Endothelial cell of umbilical vein (primary cell): ENCODE results near the gene MAG. TPM values are rescaled to one million over a fixed set of nuclear protein-coding genes. Genes with fewer than 3 reads are reported as not detected.
"Not testable (repeated sequence)": the region's sequence is repeated elsewhere in the genome, so short reads cannot be mapped to it uniquely, and the experiment has no call there.

Experiments used
- BruUV-seq: library from RNA; stranded (reverse); fragments of 400-500 nt; replicated peaks from 2 replicates; lab custom pipeline; 2021; lab: Mats Ljungman, UMichigan
- CTCF ChIA-PET: fragments of 300-600, 350-600 bp; sonication (Branson Sonifier 250); formaldehyde crosslinking; loops from one replicate; lab custom pipeline; 2021; ENCODE audit warnings: antibody characterized with exemption, inconsistent platforms; lab: Charles Lee
- POLR2A ChIA-PET: fragments of 300-600, 350-600 bp; sonication (Branson Sonifier 250); formaldehyde crosslinking; loops from one replicate; lab custom pipeline; 2021; ENCODE audit warnings: antibody characterized with exemption, inconsistent platforms; lab: Charles Lee
- DNase-seq: peaks from one replicate; pipeline ENCODE4 v3.0.0-alpha.2; 2011; ENCODE audit warnings: low read depth, low spot score
- FAIRE-seq: peaks from 2 replicates; lab custom pipeline; 2011; peaks lifted over from hg19 to GRCh38; lab: Jason Lieb, UNC
- H2AFZ ChIP-seq: 2 replicates; pipeline ENCODE4 v1.6.0; 2012; ENCODE audit warnings: low read depth, low read length, control low read depth, inconsistent platforms
- H3K27ac ChIP-seq: 2 replicates; pipeline ENCODE4 v1.5.1; 2011; ENCODE audit warnings: low read depth, mild to moderate bottlenecking, control low read depth, low read length, moderate library complexity; ENCODE audit not compliant: insufficient read depth
- H3K27me3 ChIP-seq, 2 experiments: 2 replicates each; pipeline versions ENCODE4 v1.6.0 to v1.6.1; 2011; ENCODE audit warnings: low read length in 2 of 2, mixed read lengths in 1 of 2; ENCODE audit not compliant: control insufficient read depth in 2 of 2, insufficient read depth in 2 of 2
- H3K36me3 ChIP-seq, 2 experiments: 2 replicates in 1 of 2; 3 replicates in 1 of 2; pipeline ENCODE4 v1.5.1; 2011; ENCODE audit warnings: low read length in 2 of 2, mild to moderate bottlenecking in 1 of 2, moderate library complexity in 1 of 2; ENCODE audit not compliant: control insufficient read depth in 2 of 2, insufficient read depth in 2 of 2; ENCODE audit errors: extremely low read depth in 1 of 2
- H3K4me1 ChIP-seq: 3 replicates; pipeline ENCODE4 v1.5.1; 2011; ENCODE audit warnings: mild to moderate bottlenecking, low read length; ENCODE audit not compliant: control insufficient read depth, insufficient read depth; ENCODE audit errors: extremely low read depth
- H3K4me2 ChIP-seq: 2 replicates; pipeline ENCODE4 v1.6.1; 2011; ENCODE audit warnings: low read length, control low read depth, mixed read lengths; ENCODE audit not compliant: insufficient read depth
- H3K4me3 ChIP-seq, 3 experiments: fragments of 200-600 bp in 1 of 3; sonication (generic), shearing (Covaris generic) in 1 of 3; replicated peaks in 1 of 3; 2 replicates each; pipeline ENCODE4 v1.5.1; 2011 to 2016; ENCODE audit warnings: control low read depth in 3 of 3, low read length in 3 of 3, mild to moderate bottlenecking in 2 of 3, inconsistent platforms in 1 of 3, low read depth in 1 of 3, moderate library complexity in 1 of 3; ENCODE audit not compliant: insufficient read depth in 1 of 3
- H3K79me2 ChIP-seq: 2 replicates; pipeline ENCODE4 v1.6.0; 2012; ENCODE audit warnings: low read length, inconsistent platforms; ENCODE audit not compliant: control insufficient read depth, insufficient read depth
- H3K9ac ChIP-seq: replicated peaks from 2 replicates; pipeline ENCODE3; 2011; ENCODE audit warnings: low read length, control low read depth; ENCODE audit not compliant: insufficient read depth; ENCODE audit errors: extremely low read depth
- H3K9me1 ChIP-seq: replicated peaks from 3 replicates; pipeline ENCODE4 v1.6.0; 2011; ENCODE audit warnings: mild to moderate bottlenecking, low read length; ENCODE audit not compliant: control insufficient read depth, insufficient read depth; ENCODE audit errors: extremely low read depth
- H3K9me3 ChIP-seq: replicated peaks from 2 replicates; pipeline ENCODE4 v1.5.1; 2012; ENCODE audit warnings: low read length, inconsistent platforms; ENCODE audit not compliant: control insufficient read depth, insufficient read depth
- H4K20me1 ChIP-seq: replicated peaks from 2 replicates; pipeline ENCODE3; 2011; ENCODE audit warnings: mild to moderate bottlenecking, low read length; ENCODE audit not compliant: control insufficient read depth, insufficient read depth; ENCODE audit errors: extremely low read depth
- EZH2 ChIP-seq: IDR thresholded peaks from 2 replicates; pipeline ENCODE4 v1.6.1; 2012; ENCODE audit warnings: borderline replicate concordance, low read depth, mild to moderate bottlenecking, moderate library complexity, low read length, inconsistent platforms; ENCODE audit not compliant: severe bottlenecking
- FOS ChIP-seq: IDR thresholded peaks from 2 replicates; pipeline ENCODE4 v1.6.1; 2011; ENCODE audit warnings: mild to moderate bottlenecking, low read length, moderate library complexity, borderline replicate concordance; ENCODE audit not compliant: insufficient read depth
- GATA2 ChIP-seq: IDR thresholded peaks from 2 replicates; pipeline ENCODE4 v1.7.0; 2011; ENCODE audit warnings: low read depth, mild to moderate bottlenecking, moderate library complexity, mixed read lengths, low read length; ENCODE audit not compliant: insufficient read length, insufficient read depth
- JUN ChIP-seq: IDR thresholded peaks from 2 replicates; pipeline ENCODE4 v1.6.1; 2011; ENCODE audit warnings: borderline replicate concordance, low read depth; ENCODE audit not compliant: insufficient read length, insufficient read depth
- MYC ChIP-seq: IDR thresholded peaks from one replicate; pipeline ENCODE4 v1.6.1; 2011; ENCODE audit warnings: mild to moderate bottlenecking, low read depth, low read length
- POLR2A ChIP-seq: IDR thresholded peaks from 2 replicates; pipeline ENCODE4 v1.6.1; 2012; ENCODE audit warnings: low read depth, mild to moderate bottlenecking, control low read depth, low read length
- POLR2AphosphoS5 ChIP-seq: IDR thresholded peaks from 2 replicates; pipeline ENCODE4 v1.6.1; 2012; ENCODE audit warnings: low read depth, mild to moderate bottlenecking, control low read depth, low read length, moderate library complexity; ENCODE audit not compliant: insufficient read depth
- dilution Hi-C: fragments of 300-500 bp; cut with MboI; formaldehyde crosslinking; loops from one replicate; pipeline ENCODE4 v1.15.0; 2019; ENCODE audit warnings: low sequenced_read_pairs; ENCODE audit not compliant: extremely low pct_ligation_motif_present
- intact Hi-C: fragments of 100-400 bp; cut with micrococcal nuclease; formaldehyde crosslinking; loops from one replicate; pipeline ENCODE4 v1.10.0; 2022
- polyA plus RNA-seq, 4 experiments: library from polyadenylated mRNA; depleted of rRNA in 3 of 4; stranded (reverse) in 3 of 4; unstranded in 1 of 4; fragments of >200 nt; gene quantifications; 2 replicates each; pipeline versions ENCODE4 v1.2.1 to v1.2.3, GENCODE V29; 2011 to 2012; ENCODE audit warnings: missing spikeins in 1 of 4
- total RNA-seq: library from RNA; stranded (reverse); gene quantifications from 2 replicates; pipeline ENCODE4 v1.2.3, GENCODE V29; 2021
- TF ChIP-seq, protein P1 (sequence below), 2 donors: IDR thresholded peaks; 1 replicate in 1 of 2; 2 replicates in 1 of 2; pipeline ENCODE4 v1.5.1; 2011; ENCODE audit warnings: low read length in 2 of 2, mild to moderate bottlenecking in 2 of 2, moderate library complexity in 2 of 2, control low read depth in 1 of 2, inconsistent platforms in 1 of 2, low read depth in 1 of 2; ENCODE audit not compliant: insufficient read depth in 1 of 2; ENCODE audit errors: extremely low read depth in 1 of 2
- TF ChIP-seq, protein P2 (sequence below): IDR thresholded peaks from 2 replicates; pipeline ENCODE4 v1.6.1; 2011; ENCODE audit not compliant: insufficient read depth, insufficient read length

The MAG gene
- total and polyA plus RNA-seq, 2 donors (not counting 3 experiments of a cell fraction or from before 2014, with no cell fraction given) = not detected

DNA sequence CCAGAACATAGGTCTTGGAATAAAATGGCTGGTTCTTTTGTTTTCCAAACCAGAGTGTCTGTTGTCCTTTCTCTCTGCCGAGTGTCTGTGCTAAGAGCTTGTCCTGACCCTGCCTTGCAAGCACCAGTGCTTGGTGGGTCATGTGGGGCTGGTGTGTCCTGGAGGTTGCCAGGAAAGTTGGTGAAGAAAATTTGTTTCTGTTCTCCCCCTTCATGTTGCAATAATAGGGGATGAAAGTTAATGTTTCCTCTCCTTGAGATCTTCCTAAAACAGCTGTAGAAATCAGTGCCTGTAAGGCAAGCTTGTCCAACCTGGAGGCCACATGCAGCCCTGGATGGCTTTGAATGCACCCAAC lies 6.9 kb upstream of the MAG start:
- H3K9me1 ChIP-seq = no peaks in the 10 kb centered on the region
- no peak overlapping the region for H3K4me3 ChIP-seq
- no peaks in the 10 kb centered on the region for H3K4me1 ChIP-seq
- H4K20me1 ChIP-seq = no peaks in the 10 kb centered on the region
- ChIA-PET POLR2A (no interaction called here), CTCF (no interaction called here)
- FAIRE-seq (no peak), DNase-seq (no peak)
- dilution Hi-C loops = no loop called here
- BruUV-seq = no TSS peak
- TF ChIP-seq, protein P1, sequence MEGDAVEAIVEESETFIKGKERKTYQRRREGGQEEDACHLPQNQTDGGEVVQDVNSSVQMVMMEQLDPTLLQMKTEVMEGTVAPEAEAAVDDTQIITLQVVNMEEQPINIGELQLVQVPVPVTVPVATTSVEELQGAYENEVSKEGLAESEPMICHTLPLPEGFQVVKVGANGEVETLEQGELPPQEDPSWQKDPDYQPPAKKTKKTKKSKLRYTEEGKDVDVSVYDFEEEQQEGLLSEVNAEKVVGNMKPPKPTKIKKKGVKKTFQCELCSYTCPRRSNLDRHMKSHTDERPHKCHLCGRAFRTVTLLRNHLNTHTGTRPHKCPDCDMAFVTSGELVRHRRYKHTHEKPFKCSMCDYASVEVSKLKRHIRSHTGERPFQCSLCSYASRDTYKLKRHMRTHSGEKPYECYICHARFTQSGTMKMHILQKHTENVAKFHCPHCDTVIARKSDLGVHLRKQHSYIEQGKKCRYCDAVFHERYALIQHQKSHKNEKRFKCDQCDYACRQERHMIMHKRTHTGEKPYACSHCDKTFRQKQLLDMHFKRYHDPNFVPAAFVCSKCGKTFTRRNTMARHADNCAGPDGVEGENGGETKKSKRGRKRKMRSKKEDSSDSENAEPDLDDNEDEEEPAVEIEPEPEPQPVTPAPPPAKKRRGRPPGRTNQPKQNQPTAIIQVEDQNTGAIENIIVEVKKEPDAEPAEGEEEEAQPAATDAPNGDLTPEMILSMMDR (IDR thresholded peaks at IDR 0.05; ENCODE audit: extremely low read depth in 1 of 2, insufficient read depth in 1 of 2, low read depth in 1 of 2, low read length in 2 of 2) = no peak
- TF ChIP-seq, protein P2, sequence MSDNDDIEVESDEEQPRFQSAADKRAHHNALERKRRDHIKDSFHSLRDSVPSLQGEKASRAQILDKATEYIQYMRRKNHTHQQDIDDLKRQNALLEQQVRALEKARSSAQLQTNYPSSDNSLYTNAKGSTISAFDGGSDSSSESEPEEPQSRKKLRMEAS = no peak
- no peak for TF ChIP-seq POLR2A
- TF ChIP-seq MYC = no peak
- no peak for TF ChIP-seq JUN
- no peak for TF ChIP-seq GATA2
- no peak for TF ChIP-seq EZH2
- no peak for TF ChIP-seq FOS
- no peak for TF ChIP-seq POLR2AphosphoS5
- no peak overlapping the region for H3K4me2 ChIP-seq
- no peaks in the 10 kb centered on the region for H3K36me3 ChIP-seq
- intact Hi-C loops = no loop called here
- peaks cover 1 to 6% of the 10 kb centered on the region in 2 experiments for H3K27me3 ChIP-seq
- H3K9me3 ChIP-seq = no peaks in the 10 kb centered on the region
- H3K9ac ChIP-seq = no peak overlapping the region
- H3K27ac ChIP-seq = no peak overlapping the region
- H3K79me2 ChIP-seq = no peaks in the 10 kb centered on the region
- H2AFZ ChIP-seq = no peak overlapping the region

DNA sequence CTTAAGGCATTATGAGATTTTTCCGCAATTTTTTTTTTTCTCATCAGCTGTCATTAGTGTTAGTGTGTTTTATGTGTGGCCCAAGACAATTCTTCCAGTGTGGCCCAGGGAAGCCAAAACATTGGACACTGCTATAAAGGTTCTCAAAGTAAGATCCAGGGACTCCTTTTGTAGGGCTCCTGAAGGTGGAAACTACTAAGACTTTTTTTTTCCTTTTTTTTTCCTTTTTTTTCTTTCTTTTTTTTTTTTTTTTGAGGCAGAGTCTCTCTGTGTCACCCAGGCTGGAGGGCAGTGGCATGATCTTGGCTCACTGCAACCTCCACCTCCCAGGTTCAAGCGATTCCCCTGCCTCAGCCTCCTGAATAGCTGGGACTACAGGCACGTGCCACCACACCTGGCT lies 6.5 kb upstream of the MAG start:
- H4K20me1 ChIP-seq, BruUV-seq, dilution Hi-C loops, H3K4me3 ChIP-seq, H2AFZ ChIP-seq, CTCF ChIA-PET, H3K9me3 ChIP-seq, POLR2A ChIA-PET, DNase-seq, H3K27ac ChIP-seq, H3K4me2 ChIP-seq, H3K36me3 ChIP-seq, H3K9me1 ChIP-seq, H3K4me1 ChIP-seq, FAIRE-seq, H3K79me2 ChIP-seq, intact Hi-C loops, H3K9ac ChIP-seq, H3K27me3 ChIP-seq: not testable (repeated sequence)

DNA sequence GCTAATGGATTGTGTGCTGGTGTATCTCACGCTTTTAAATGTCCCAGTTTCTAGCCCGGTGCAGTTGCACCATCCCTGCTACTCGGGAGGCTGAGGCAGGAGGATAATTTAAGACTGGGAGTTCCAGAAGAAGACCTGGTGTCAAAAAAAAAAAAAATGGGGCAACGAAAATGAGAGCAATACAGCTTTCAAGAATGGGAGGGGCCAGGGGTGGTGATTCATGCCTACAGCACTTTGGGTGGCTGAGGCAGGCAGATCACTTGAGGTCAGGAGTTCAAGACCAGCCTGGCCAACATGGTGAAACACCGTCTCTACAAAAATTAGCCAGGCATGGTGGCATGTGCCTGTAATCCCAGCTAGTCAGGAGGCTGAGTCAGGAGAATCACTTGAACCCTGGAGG lies 5.9 kb upstream of the MAG start:
- H3K79me2 ChIP-seq, H3K27me3 ChIP-seq, H3K4me1 ChIP-seq, H4K20me1 ChIP-seq, DNase-seq, POLR2A ChIA-PET, H3K9me1 ChIP-seq, intact Hi-C loops, H3K36me3 ChIP-seq, dilution Hi-C loops, H3K9ac ChIP-seq, H2AFZ ChIP-seq, H3K27ac ChIP-seq, BruUV-seq, H3K4me2 ChIP-seq, H3K9me3 ChIP-seq, FAIRE-seq, H3K4me3 ChIP-seq: not testable (repeated sequence)
- CTCF ChIA-PET = interaction anchor here (1.0 kb wide), 1 partner anchor 10 kb away, joined by 3 read pairs; no protein-coding TSS in a partner anchor
